Stimulated activated CD4-positive, alpha-beta T cell treated with anti-CD3 and anti-CD28 coated beads, Interleukin-4, amount 100 ng/mL, for 24 hours (primary cell): Measurements from ENCODE around the gene GALK2.
"Not testable (repeated sequence)": the region's sequence is repeated elsewhere in the genome, so short reads cannot be mapped to it uniquely, and the experiment has no call there.

Experiments used
- DNase-seq: peaks from one replicate; pipeline ENCODE4 v3.0.0-alpha.2; 2020

GALK2 gene

DNA sequence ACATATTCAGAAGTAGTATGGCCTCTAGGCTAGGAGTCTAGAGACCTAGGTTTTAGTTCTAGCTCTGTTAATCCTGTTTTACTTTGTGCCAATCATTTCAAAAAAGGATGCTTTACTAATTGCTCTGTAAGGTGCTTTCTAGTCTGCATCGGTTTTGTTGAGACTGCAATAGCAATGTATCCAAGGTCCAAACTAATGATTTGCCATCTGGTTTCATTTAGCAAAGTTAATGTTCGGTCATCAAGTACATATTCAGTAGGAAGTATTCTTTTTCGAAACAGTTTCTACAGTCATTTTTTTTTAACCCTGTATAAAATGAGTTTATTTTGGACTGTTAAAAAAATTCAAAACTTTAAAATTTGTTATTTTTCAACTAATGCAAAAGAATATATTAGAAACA is 2.0 kb upstream of the GALK2 start:
- DNase-seq, result no peak

DNA sequence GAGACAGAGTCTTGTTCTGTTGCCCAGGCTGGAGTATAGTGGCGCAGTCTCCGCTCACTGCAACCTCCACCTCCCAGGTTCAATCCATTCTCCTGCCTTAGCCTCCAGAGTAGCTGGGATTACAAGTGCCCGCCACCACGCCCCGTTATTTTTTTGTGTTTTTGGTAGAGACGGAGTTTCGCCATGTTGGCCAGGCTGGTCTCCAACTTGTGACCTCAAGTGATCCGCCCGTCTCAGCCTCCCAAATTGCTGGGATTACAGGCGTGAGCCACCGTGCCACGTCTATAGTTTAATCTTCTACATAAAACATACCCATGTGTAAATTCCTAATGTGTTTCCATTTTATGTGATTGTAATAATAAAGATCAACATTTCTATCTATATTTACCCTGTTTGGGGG is 1.7 kb downstream of the GALK2 start:
- DNase-seq, result no peak

DNA sequence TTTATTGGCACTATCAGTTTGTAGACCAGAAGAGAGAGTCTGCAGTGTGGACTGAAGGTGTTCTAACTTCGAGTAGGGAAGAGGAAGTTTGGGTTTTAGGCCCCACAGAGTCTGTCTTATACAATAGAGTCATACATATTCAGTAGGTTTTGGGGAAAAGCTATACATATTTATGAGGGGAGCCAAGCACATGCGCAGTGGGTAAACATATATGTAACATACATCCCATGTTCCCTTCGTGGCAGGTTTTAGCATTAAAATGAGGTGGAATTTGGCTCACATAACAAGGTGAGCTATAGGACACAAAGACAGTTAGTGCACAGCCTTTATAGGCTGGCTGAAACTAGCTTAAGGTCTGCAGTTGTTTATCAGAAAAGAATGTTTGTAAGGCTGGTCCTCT is 4.9 kb downstream of the GALK2 start:
- no peak for DNase-seq

DNA sequence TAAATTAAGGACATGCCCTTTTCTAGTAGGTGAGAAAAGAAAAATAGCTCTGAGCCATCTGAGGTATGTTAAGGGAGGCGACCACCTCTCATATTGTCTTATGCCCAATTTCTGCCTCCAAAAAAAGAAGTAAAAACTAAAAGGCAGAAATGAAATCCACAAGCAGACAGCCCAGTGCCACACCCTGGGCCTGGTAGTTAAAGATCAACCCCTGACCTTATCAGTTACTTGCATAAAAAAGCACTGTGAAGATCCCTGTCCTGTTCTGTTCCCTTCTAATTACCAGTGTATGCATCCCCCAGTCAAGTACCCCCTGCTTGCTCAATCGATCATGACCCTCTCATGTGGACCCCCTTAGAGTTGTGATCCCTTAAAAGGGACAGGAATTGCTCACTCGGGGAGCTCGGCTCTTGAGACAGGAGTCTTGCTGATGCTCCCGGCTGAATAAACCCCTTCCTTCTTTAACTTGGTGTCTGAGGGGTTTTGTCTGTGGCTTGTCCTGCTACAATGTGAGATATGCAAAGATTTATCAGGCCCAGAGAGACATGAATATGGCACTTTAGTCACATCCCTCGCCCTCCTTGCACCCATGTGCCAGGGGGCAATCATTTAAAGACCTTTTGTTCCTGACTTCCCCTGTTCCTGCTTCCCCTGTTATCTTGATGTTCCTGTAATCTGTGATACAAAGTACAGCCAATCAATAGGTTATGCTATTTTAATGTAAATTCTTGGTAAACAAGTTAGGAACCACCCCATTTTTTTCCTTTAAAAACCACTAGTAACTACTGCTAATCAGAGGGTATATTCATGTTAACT is 5.7 kb downstream of the GALK2 start:
- DNase-seq, result not testable (repeated sequence)

DNA sequence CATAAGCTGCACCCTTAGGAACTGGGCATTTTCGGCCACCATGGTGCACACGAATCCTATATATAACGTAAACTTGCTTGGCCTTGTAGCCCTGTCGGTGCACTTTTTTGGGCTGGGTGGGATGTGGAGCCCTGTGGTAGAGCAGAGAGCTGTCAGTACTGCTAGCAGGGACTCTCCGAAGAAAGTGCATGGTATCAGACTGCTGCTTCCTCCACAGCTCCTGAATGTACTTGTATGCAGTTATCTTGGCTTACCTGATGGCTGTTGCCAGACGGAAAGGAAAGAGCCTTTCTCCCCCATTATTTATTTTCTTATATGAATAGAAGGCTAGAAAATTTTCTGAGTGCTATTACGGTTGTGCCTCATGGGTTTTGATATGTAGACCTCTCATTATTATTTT is 8.4 kb downstream of the GALK2 start:
- no peak for DNase-seq

DNA sequence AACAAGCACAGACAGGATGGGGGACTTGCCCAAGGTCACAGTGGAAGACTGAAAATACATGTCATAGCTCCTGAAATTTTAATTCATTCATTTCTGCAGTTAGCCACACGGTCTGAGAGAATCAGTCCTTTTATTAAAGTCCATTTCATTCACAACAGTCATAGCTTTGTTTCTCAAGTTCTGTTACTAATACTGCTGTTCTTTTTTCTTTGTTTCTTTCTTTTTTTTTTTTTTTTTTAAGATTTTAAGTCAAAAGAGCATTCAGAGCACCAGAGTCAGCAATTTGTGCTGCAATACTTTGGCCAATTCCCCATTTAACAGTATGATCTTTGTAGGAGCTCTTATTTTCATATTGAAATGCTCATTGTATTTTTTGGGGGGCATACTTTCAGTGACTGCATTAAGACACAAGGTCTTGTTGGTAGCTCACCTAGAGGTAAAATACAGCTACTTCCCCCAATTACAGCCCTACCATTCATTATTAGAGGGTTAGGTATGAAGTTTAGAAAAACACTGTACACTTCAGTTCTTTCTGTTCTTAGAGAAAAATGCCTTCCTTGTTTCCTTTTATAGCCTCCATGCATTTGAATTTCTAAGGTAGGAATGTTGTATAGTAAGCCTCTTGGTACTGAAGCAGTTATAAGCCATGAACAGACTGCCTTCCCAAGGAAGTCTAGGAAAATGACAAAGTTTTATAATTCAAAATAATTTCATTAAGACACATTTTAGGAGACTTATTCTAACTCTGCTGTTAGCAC is 9.6 kb downstream of the GALK2 start:
- no peak for DNase-seq

DNA sequence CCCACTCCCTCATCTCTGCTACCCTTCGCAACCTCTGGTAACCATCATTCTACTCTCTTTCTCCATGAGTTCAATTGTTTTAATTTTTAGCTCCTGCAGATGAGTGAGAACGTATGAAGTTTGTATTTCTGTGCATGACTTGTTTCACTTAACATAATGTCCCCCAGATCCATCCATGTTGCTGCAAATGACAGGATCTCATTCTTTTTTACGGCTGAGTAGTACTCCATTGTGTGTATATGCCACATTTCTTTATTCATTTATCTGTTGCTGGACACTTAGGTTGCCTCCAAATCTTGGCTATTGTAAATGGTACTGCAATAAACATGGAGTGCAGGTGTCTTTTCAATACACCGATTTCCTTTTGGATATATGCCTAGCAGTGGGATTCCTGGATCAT is 12.1 kb downstream of the GALK2 start:
- DNase-seq, result no peak

DNA sequence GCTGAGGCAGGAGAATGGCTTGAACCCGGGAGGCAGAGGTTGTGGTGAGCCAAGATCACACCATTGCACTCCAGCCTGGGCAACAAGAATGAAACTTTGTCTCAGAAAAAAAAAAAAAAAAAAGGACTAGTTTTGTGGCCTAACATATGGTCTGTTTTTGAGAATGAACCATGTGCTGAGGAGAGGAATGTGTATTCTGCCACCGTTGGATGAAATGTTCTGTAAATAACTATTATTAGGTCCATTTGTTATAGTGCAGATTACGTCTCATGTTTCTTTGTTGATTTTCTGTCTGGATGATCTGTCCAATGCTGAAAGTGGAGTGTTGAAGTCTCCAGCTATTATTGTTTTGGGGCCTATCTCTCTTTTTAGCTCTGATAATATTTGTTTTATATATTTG is 13.7 kb downstream of the GALK2 start:
- DNase-seq, result not testable (repeated sequence)

DNA sequence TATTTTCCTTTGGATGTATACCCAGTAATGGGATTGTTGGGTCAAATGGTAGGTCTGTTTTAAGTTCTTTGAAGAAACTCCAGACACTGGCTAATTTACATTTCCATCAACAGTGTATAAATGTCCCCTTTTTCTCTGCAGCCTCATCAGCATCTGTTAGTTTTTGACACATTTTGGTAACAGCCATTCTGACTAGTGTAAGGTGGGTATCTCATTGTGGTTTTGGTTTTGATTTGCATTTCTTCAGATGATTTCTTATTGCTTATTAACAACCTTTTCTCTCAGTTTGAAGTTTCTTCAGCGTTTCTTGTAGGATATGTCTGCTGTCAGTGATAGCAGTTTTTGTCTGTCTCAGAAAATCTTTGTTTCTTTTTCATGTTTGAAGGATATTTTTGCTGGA is 15.4 kb downstream of the GALK2 start:
- no peak for DNase-seq

DNA sequence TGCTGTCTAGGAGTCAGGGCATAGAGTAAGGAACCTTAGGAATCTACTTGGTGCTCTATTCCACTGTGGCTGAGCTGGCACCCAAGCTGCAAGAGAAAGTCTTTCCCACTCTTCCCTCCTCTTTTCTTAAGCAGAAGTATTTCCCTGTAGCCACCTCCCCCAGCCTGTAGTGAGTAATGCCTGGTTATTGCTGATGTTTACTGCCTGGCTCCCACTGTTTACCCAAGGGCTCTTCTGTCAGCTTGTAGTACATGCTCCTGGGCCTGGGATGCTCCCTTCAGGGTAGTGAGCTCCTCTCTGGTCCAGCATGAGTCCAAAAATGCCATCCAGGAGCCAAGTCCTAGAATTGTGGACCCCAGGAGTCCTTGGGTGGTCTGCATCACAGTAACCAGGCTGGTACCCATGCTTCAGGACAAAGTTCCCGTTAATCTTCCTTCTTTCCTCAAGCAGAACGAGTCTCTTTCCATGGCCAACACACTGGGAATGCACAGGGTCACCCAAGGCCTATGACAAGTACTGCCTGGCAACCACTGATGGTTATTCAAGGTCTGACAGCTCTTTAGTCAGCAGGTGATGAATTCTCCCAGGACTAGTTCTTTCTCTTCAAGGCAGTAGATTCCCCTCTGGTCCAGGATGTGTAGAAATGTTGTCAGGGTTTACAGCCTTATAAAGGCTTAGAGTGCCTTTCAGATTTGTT is 17.6 kb downstream of the GALK2 start:
- no peak for DNase-seq

DNA sequence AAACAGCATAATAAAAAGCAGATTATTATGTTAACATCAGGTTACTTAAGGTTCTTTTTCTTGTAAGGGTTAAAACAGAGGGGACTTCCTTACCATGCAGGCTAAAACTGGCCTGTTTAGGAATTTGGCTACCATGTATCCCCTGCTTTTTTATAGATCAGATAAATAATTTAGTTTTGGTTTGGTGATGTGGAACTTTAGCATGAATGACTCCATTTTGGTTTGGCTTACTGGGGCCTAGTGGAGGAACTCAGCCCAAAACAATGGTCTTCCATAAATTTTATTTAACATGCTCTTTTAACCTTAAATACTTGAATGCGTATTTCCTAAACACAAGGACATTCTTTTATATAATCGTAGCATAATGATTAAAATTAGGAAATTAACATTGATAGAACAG is 18.9 kb downstream of the GALK2 start:
- no peak for DNase-seq

DNA sequence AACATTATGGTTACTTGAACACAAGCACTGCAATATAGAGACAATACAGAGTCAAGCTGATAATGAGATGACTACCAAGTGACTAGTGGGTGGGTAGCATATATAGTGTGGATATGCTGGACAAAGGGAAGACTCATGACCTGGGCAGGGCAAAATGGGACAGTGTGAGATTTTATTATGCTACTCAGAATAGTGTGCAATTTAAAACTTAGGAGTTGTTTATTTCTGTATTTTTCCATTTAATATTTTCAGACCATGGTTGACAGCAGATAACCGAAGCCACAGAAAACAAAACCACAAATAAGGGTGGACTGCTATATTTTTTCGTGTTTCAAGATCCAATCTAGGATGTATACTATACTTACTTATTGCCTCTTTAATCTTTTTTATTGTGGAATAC is 19.6 kb downstream of the GALK2 start:
- no peak for DNase-seq

DNA sequence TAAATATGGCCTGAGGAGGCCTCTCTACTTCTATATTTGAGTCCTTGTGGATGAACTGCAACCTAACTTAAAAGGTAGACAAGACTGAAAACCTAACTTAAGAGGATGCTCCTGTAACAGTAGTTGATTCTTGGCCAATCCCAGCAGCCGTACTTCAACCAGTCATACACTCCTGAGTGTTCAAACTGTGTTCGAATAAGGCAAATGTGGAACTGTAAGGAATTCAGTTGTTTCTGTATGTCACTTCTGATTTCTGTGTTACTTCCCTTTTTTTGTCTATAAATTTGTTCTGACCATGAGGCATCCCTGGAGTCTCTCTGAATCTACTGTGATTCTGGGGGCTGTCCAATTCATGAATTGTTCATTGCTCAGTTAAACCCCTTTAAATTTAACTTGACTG is 20.5 kb downstream of the GALK2 start:
- DNase-seq, result no peak

DNA sequence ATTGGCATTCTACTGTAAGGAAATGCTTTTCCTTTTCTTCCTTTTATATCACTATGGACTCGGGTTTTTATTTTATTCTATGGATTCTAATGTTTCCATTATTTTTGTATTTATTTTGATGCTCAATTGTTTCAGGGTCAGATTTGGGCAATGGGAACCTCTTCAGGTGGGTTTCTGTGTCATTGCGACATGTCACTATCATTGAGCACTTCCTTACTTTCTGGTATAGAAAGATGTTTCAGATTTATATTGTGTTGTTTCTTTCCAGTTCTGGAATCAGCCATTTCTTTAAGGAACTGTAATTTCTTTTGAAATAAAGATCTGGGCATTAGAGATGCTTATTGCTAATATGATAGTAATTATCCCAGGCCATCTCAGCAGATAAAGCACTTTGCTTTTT is 21.8 kb downstream of the GALK2 start:
- no peak for DNase-seq

DNA sequence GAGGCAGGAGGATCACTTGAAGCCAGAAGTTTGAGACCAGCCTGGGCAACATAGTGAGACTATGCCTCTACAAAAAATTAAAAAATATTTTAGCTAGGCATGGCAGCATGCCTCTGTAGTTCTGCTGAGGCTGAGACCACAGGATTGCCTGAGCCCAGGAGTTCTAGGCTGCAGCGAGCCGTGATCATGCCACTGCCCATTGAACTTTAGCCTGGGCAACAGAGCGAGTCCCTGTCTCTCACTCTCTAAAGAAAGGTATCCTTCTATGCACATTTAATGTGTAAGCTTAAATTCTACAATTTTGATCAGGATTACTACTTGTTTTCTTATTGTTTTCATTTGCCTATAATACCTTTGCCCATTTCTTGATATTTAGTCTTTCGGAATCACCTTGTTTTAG is 26.8 kb downstream of the GALK2 start:
- no peak for DNase-seq

DNA sequence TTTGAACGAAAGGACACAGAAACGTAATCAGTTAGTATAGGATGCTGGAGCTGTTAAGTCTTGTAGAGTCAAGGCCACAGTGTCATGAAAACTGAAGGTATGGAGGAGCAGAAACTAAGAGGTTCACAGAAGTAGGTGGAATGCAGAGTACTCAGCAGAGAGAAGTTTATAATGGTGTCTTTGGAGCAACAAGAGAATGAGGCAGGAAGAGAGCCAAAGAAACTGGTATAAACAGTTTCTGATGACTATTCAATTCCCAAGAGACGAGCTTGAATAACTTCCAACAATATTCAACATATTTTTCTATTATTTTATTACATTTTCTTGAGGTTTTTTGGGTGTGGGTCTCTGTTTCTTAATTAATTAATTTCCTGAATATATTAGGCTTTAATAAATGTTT is 29.6 kb downstream of the GALK2 start:
- DNase-seq, result no peak

DNA sequence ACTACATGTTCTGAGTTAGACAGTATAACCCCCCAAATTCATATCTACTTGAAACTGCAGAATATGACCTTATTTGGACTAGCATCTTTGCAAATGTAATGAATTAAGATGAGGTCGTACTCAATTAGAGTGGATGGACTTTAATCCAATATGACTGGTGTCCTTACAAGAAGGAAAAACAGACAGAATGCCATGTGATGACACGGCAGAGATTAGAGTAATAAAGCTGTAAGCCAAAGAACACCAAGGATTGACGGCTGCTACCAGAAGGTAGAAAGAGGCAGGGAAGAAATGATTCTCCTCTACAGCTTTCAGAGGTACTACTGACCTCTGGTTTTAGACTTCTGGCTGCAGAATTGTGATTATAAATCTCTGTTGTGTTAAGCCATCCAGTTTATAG is 30.3 kb downstream of the GALK2 start:
- DNase-seq, result no peak

DNA sequence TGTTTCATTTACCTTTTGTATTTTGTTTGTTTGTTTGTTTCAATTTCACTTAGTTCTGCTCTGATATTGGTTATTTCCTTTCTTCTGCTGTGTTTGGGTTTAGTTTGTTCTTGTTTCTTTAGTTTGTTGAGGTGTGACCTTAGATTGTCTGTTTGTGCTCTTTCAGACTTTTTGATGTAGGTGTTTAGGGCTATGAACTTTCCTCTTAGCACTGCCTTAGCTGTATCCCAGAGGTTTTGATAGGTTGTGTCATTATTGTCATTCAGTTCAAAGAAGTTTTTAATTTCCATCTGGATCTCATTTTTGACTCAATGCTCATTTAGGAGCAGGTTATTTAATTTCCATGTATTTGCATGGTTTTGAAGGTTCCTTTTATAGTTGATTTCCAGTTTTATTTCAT is 38.1 kb downstream of the GALK2 start:
- DNase-seq, result not testable (repeated sequence)

DNA sequence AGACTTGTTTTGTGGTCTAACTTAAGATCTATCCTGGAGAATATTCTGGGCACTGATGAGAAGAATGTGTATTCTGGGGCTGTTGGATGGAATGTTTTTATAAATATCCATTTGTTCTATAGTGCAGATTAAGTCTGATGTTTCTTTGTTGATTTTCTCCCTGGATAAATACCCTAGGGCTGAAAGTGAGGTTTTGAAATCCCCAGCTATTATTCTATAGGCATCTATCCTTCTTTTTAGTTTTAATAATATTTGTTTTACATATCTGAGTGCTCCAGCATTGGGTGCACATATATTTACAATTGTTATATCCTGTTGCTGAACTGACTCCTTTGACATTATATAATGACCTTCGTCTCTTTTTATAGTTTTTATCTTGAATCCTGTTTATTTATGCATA is 42.9 kb downstream of the GALK2 start:
- no peak for DNase-seq

DNA sequence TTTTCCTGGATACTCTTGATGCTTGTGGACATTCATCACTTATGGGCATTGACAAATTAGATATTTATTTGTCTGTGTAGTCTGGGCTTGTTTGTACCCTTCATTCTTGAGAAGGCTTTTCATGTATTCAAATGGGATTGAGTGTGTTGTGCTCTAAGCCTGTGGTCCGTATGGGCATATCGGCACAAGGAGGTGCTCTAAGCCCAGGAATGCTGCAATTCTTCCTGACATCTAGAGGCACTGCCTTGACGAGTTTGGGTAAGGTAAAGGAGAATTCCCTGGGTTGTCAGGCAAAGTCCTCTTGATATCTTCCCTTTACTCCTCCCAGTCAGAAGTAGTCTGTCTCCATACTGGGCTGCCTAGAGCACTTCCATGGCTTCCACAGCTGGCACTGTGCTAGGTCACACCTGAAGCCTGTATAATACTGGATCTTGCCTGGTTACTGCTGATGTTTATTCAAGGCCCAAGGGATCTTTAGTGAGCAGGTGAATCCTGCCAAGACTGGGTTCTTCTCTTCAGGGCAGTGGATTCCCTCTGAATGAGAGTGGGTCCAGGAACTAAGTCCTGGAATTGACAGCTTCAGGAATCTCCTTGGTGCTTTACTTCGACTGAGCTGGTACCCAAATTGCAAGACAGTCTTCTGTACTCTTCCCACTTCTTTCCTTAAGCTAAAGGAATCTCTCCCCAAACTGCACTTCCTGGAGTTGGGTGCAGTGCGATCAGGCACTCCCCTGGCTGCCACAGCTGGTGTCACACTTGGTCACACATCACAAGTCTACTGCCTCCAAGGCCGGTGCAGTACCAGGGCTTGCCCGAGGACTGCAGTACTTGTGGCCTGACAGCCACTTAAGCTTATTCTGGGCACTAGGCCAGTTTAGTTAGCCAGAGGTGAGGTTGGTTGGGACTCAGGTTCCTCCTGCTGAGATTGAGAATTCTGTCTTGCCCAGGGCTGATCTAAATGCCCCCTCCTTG is 46.0 kb downstream of the GALK2 start:
- DNase-seq, result no peak

DNA sequence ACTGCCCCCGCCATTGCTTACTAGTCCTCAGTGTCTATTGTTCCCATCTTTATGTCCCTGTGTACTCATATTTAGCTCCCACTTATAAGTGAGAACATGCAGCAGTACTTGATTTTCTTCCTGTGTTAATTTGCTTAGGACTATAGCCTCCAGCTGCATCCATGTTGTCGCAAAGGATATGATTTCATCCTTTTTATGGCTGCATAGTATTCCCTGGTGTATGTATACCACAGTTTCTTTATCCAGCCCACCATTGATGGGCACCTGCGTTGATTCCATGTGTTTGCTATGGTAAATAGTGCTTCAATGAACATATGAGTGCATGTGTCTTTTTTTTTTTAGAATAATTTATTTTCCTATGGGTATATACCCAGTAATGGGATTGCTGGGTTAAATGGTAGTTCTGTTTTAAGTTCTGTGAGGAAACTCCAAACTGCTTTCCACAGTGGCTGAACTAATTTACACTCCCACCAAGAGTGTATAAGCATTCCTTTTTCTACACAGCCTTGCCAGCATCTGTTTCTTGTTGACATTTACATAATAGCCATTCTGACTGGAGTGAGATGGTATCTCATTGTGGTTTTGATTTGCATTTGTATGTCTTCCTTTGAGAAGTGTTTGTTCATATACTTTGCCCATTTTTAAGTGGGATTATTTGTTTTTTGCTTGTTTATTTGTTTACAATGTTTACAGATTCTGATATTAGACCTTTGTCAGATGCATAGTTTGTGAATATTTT is 53.7 kb downstream of the GALK2 start:
- no peak for DNase-seq
